Mesodermal cell (in vitro differentiated cells): Measurements from ENCODE around the gene KLHL29.

Experiments used
- H3K27ac ChIP-seq: 2 replicates; pipeline ENCODE4 v1.7.0; 2013; ENCODE audit warnings: mild to moderate bottlenecking, low read depth, low read length, moderate library complexity; ENCODE audit not compliant: severe bottlenecking
- H3K36me3 ChIP-seq: 2 replicates; pipeline ENCODE4 v1.7.1; 2013; ENCODE audit warnings: mild to moderate bottlenecking, low read length, moderate library complexity; ENCODE audit not compliant: control insufficient read depth, insufficient read depth
- H3K4me1 ChIP-seq: one replicate; pipeline ENCODE4 v1.7.1; 2013; ENCODE audit warnings: mild to moderate bottlenecking, low read length; ENCODE audit not compliant: insufficient read depth, control insufficient read depth, poor library complexity, severe bottlenecking
- H3K4me3 ChIP-seq: 2 replicates; pipeline ENCODE4 v1.7.0; 2013; ENCODE audit warnings: low read length, control low read depth, mild to moderate bottlenecking; ENCODE audit not compliant: insufficient read depth, poor library complexity, severe bottlenecking; ENCODE audit errors: extremely low read depth
- H3K9me3 ChIP-seq: 2 replicates; pipeline ENCODE4 v1.7.1; 2013; ENCODE audit warnings: mild to moderate bottlenecking, low read length, moderate library complexity; ENCODE audit not compliant: control insufficient read depth
- WGBS, 2 experiments: methylation state at CpG; one replicate each; pipeline ENCODE4 v1.1.5; 2013; ENCODE audit warnings: missing lambda C conversion rate in 2 of 2; ENCODE audit not compliant: insufficient coverage in 2 of 2; 5-methylcytosine and 5-hydroxymethylcytosine counted together

The KLHL29 gene

DNA sequence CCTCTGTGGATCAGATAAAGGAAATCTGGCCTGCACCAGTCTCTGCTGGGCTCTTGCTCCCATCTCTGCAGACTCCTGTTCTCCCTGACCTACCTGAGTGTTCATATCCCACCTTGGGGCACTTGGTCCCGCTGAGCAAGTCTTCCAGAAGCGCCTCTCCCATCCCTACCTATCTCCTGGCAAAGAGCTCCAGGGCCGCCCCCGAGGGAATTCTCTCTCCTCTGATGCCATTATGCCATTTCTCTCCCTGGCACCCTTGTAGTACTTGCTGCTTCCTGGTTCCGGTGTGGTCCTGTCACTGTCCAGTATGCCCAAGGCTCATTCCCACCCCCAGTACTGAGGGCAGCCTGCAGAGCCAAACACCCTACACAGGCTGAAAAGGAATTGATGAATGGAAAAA is 99.8 kb downstream of the KLHL29 start:
- Histone ChIP-seq H3K4me1 (peaks cover 17% of the 10 kb centered on the region), H3K4me3 (no peak overlapping the region), H3K36me3 (no peaks in the 10 kb centered on the region), H3K9me3 (no peaks in the 10 kb centered on the region), H3K27ac (no peak overlapping the region)
- WGBS, 2 experiments, result 76 to 83% methylated on average over 4 to 5 of the region's 5 CpGs

DNA sequence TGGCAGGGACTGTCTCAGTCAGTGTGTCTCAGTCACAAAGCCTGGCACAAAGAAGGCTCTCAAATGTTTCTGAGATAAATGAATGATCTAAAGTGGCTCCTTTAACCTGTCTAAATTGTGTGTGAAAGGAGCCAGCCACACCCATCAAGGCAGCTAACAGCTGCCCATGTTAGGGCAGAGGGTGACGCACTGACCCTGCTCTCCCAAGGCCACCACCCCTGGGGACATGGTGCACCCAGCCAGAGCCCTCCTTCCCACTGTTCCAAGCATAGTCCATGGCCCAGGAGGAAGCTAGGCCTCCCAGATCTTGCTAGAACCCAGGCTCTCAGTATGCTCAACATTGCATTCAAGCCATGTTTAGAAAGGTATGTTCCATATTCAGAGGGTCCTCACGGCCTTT is 100.3 kb downstream of the KLHL29 start:
- Histone ChIP-seq H3K36me3 (no peaks in the 10 kb centered on the region), H3K4me1 (peaks cover 17% of the 10 kb centered on the region), H3K27ac (no peak overlapping the region), H3K9me3 (no peaks in the 10 kb centered on the region), H3K4me3 (no peak overlapping the region)
- 90 to 94% methylated on average over 2 of the region's 2 CpGs for WGBS, 2 experiments

GRCh38 chr2:23485841-23486683 is 101.1 kb downstream of the KLHL29 start:
- no peaks in the 10 kb centered on the region for H3K36me3 ChIP-seq
- WGBS, 2 experiments, result 97% methylated on average over 6 to 8 of the region's 10 CpGs

DNA sequence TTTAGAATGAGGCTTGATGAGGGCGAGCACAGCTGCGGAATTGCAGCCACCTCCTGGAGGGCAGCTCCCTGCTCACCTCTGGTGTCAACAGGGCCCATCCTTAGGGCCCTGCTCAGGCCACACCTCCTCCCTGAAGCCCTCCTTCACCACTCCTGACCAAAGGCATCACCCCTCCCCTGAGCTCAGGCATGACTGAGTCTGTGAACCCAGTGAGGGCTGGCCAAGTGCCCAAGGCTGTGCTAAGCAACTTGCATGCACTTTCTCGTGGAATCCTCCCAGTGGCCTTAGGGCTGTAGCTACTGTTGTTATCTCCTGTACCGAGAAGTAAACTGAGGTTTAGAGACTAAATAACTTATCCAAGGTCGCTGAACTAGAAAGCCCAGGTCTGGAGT is 101.7 kb downstream of the KLHL29 start:
- Histone ChIP-seq H3K36me3 (no peaks in the 10 kb centered on the region), H3K27ac (no peak overlapping the region), H3K4me3 (no peak overlapping the region), H3K4me1 (peaks cover 4% of the 10 kb centered on the region), H3K9me3 (no peaks in the 10 kb centered on the region)
- WGBS, 2 experiments, result 86 to 92% methylated on average over 5 of the region's 5 CpGs

More at GRCh38 chr2:23485841-23486683, 101.1 kb downstream of the KLHL29 start:
- H3K9me3 ChIP-seq, result no peaks in the 10 kb centered on the region
- H3K27ac ChIP-seq, result no peak overlapping the region
- peaks cover 10% of the 10 kb centered on the region for H3K4me1 ChIP-seq
- no peak overlapping the region for H3K4me3 ChIP-seq

DNA sequence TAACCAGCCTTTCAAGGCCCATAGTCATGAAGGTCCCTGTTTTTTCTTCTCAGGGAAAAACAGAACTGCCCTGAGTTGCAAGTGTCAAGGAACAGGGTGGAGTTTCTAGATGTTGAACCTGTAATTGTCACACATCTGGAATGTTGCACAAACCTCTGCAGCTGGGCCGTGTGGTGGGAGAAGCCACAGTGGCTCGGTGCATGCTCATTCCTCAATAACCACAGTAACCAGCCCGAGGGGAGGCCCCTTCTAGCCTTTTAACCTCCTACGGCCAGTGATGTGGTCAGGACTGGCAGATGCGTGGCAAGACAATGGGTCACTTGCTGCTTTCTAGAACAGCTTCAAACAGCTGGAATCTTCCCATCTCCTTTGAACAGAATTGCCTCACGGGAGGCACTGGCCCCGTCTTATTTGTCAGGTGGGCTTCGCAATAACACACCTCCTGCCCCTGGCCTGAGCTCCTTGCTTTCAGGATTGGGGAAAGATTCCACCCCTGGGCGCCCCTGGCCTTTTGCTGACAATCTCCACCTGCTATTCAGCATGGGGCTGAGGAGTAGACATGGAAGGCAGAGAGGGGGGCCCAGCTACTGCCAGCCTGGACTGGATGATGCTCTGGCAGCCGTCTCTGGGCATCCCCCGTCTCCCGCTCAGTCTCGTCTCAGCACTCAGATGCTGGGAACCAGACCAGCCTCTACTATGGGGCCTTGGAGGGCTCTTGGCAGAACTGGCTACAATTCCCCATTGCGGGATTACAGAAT is 102.9 kb downstream of the KLHL29 start:
- Histone ChIP-seq H3K4me3 (no peak overlapping the region), H3K27ac (no peak overlapping the region), H3K36me3 (no peaks in the 10 kb centered on the region), H3K4me1 (peaks cover 4% of the 10 kb centered on the region), H3K9me3 (no peaks in the 10 kb centered on the region)
- 83 to 88% methylated on average over 12 to 14 of the region's 14 CpGs for WGBS, 2 experiments

GRCh38 chr2:23488584-23488983 is 103.6 kb downstream of the KLHL29 start:
- Histone ChIP-seq H3K4me1 (peaks cover 4% of the 10 kb centered on the region), H3K4me3 (no peak overlapping the region), H3K9me3 (no peaks in the 10 kb centered on the region), H3K27ac (no peak overlapping the region), H3K36me3 (no peaks in the 10 kb centered on the region)
- 78 to 89% methylated on average over 3 to 4 of the region's 4 CpGs for WGBS, 2 experiments

DNA sequence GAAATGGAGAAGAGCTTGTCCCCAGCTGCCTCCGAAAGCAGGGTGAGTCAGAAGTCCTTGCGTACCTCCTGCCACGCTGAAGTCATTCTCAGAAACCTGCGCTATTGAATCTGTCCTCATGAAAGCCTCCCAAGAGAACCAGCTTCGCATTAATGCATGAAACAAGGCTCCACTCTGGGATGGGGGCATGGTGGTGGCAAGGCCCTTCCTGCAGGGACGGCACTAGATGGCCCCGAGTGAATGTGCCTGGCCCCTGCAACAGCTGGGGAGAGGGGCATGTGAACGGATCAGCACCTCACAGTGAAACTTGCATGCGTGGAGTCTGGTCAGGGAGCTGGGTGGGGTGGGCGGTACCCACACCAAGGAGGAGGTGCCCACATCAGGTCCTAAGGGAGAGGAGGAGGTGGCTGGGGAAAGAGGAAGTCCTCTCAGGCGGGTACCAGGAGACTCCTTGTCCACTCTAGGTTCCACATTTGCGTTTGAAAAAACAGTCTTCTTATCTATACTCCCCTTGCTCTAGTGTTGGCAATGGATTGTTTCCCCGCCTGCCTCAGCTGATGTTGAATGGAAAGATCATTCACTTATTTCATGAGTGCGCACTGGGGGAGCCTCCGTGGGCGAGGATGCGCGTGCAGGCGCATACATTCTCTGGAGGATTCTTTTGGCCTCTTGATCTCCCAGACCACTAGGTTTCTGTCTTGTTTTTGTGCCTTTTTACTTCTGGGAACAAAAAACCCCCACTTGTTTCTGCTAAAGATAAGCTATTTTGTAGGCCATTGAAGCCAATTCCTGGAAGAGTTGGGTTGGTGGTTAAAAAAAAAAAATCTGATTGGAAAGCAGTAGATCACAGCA is 104.7 kb downstream of the KLHL29 start:
- H3K9me3 ChIP-seq, result no peaks in the 10 kb centered on the region
- no peaks in the 10 kb centered on the region for H3K36me3 ChIP-seq
- no peak overlapping the region for H3K27ac ChIP-seq
- H3K4me1 ChIP-seq, result peaks cover 4% of the 10 kb centered on the region
- WGBS, 2 experiments, result 93 to 96% methylated on average over 13 to 16 of the region's 19 CpGs
- no peak overlapping the region for H3K4me3 ChIP-seq

DNA sequence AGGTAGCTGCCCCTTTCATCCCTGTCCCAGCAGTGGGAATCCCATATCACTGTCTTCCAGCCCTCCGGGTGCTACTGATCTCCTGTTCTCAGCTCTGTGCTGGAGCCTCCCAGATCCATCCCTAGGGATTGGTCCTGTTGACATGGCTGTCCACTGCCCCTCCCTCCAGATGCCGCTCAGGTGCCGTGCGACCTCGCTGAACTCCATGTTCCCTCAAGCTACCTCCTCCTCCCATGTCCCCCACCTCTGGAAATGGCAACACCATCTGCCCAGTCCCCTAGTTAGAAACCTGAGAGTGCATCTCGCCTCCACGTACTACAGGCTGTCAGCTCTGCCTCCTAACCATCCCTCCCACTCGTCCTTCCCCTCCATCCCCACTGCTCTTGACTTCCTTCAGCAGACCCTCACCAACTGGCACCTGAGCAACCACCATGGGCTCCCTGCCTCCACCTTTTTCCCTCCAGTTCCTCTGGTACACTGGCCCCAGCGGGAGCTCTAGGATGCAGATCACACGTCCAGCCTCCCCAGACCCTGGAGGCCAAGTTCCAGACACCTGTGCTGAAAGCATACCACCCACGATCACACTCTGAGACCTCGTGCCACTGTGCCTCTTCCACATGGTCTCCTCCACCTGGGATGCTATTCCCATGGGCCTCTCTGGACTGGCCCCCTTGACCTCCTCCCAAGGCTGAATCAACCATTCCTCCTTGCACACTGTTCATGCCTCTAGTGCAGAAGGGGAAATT is 106.8 kb downstream of the KLHL29 start:
- H3K27ac ChIP-seq, result no peak overlapping the region
- H3K36me3 ChIP-seq, result no peaks in the 10 kb centered on the region
- WGBS, 2 experiments, result 96% methylated on average over 9 to 12 of the region's 12 CpGs
- H3K9me3 ChIP-seq, result no peaks in the 10 kb centered on the region
- no peak overlapping the region for H3K4me3 ChIP-seq
- peaks cover 4% of the 10 kb centered on the region for H3K4me1 ChIP-seq

GRCh38 chr2:23492337-23492675 is 107.3 kb downstream of the KLHL29 start:
- WGBS, 2 experiments, result 71% methylated on average over 3 to 4 of the region's 5 CpGs
- Histone ChIP-seq H3K4me3 (no peak overlapping the region), H3K36me3 (no peaks in the 10 kb centered on the region), H3K27ac (no peak overlapping the region), H3K9me3 (no peaks in the 10 kb centered on the region), H3K4me1 (peaks cover 4% of the 10 kb centered on the region)

DNA sequence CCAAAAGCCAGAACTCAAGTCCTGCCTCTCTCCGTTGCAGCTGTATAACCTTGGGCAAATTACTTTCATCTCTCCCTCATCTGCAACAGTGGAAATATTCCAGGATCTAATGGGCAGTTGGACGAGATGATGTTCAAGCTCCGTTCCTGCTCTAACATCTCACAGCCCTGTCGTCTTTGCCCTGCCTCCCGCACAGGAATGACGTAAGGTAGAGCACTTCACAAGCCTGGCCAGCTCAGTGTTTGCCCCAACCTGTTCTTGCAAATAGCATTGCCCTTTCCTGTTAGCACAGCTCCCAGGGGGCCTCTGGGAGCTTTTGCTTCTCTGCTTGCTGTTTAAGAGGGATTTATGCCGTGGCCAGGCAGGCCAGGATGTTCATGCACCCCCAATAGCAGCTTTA is 107.9 kb downstream of the KLHL29 start:
- Histone ChIP-seq H3K36me3 (no peaks in the 10 kb centered on the region), H3K4me3 (no peak overlapping the region), H3K27ac (no peak overlapping the region), H3K4me1 (peaks cover 4% of the 10 kb centered on the region), H3K9me3 (no peaks in the 10 kb centered on the region)
- 83 to 91% methylated on average over 5 to 6 of the region's 7 CpGs for WGBS, 2 experiments
